Activated T-helper 17 cell treated with anti-CD3 and anti-CD28 coated beads, Interleukin-2, amount 50 U/mL, for 72 hours (primary cell): Measurements from ENCODE around the gene PCDHA6. TPM values are rescaled to one million over a fixed set of nuclear protein-coding genes. Genes with fewer than 3 reads are reported as not detected.
"Not testable (repeated sequence)": the region's sequence is repeated elsewhere in the genome, so short reads cannot be mapped to it uniquely, and the experiment has no call there.

Experiments used
- ATAC-seq: fragments of 150-1000 bp; cut with Tn5 transposase; replicated peaks from 2 replicates; pipeline ENCODE4 v1.10.0; 2021; ENCODE audit warnings: mild to moderate bottlenecking, moderate library complexity
- H3K27ac Mint-ChIP-seq: one replicate; pipeline ENCODE4 v1.8.0; 2022; ENCODE audit warnings: mixed read lengths
- H3K27me3 Mint-ChIP-seq: one replicate; pipeline ENCODE4 v1.8.0; 2022; ENCODE audit warnings: mixed read lengths
- H3K36me3 Mint-ChIP-seq: one replicate; pipeline ENCODE4 v1.8.0; 2022; ENCODE audit warnings: low read depth, mild to moderate bottlenecking, mixed read lengths
- H3K4me1 Mint-ChIP-seq: one replicate; pipeline ENCODE4 v1.8.0; 2022; ENCODE audit warnings: mixed read lengths
- H3K4me3 Mint-ChIP-seq: one replicate; pipeline ENCODE4 v1.8.0; 2022; ENCODE audit warnings: mild to moderate bottlenecking, mixed read lengths
- H3K9me3 Mint-ChIP-seq: one replicate; pipeline ENCODE4 v1.8.0; 2022; ENCODE audit warnings: mixed read lengths
- total RNA-seq, 2 donors: library from RNA; stranded (reverse); gene quantifications; one replicate each; pipeline ENCODE4 v1.2.3, GENCODE V29; 2022

Gene PCDHA6
- total RNA-seq, 2 donors from 2014 or later, result not detected

DNA sequence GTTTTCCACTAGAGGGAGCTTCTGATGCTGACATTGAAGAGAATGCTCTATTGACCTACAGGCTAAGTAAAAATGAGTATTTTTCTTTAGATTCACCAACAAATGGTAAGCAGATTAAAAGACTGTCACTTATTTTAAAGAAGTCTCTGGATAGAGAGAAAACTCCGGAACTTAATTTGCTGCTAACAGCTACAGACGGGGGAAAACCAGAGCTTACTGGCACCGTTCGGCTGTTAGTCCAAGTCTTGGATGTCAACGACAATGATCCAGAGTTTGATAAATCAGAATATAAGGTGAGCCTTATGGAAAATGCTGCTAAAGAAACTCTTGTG lies 41.8 kb downstream of the PCDHA6 start:
- H3K27me3 Mint-ChIP-seq, result peaks cover 22% of the 10 kb centered on the region
- peaks cover 8% of the 10 kb centered on the region for H3K9me3 Mint-ChIP-seq
- H3K36me3 Mint-ChIP-seq, result no peaks in the 10 kb centered on the region
- ATAC-seq, result no peak
- H3K4me1 Mint-ChIP-seq, result no peaks in the 10 kb centered on the region
- H3K4me3 Mint-ChIP-seq, result no peak overlapping the region
- H3K27ac Mint-ChIP-seq, result no peak overlapping the region

DNA sequence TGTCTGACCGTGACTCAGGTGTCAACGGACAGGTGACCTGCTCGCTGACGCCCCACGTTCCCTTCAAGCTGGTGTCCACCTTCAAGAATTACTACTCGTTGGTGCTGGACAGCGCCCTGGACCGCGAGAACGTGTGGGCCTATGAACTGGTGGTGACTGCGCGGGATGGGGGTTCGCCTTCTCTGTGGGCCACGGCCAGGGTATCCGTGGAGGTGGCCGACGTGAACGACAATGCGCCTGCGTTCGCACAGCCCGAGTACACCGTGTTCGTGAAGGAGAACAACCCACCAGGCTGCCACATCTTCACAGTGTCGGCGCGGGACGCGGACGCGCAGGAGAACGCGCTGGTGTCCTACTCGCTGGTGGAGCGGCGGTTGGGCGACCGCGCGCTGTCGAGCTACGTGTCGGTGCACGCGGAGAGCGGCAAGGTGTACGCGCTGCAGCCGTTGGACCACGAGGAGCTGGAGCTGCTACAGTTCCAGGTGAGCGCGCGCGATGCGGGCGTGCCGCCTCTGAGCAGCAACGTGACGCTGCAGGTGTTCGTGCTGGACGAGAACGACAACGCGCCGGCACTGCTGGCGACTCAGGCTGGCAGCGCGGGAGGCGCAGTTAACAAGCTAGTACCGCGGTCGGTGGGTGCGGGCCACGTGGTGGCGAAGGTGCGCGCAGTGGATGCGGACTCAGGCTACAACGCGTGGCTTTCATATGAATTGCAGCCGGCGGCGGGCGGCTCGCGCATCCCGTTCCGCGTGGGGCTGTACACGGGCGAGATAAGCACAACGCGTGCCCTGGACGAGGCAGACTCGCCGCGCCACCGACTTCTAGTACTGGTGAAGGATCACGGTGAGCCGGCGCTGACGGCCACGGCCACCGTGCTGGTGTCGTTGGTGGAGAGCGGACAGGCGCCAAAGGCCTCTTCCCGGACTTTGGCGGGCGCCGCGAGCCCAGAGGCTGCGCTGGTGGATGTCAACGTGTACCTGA lies 42.8 kb downstream of the PCDHA6 start:
- Mint-ChIP-seq H3K36me3 (no peaks in the 10 kb centered on the region), H3K9me3 (peaks cover 8% of the 10 kb centered on the region), H3K4me3 (no peak overlapping the region), H3K27me3 (peaks cover 24% of the 10 kb centered on the region), H3K27ac (no peak overlapping the region), H3K4me1 (no peaks in the 10 kb centered on the region)
- no peak for ATAC-seq

DNA sequence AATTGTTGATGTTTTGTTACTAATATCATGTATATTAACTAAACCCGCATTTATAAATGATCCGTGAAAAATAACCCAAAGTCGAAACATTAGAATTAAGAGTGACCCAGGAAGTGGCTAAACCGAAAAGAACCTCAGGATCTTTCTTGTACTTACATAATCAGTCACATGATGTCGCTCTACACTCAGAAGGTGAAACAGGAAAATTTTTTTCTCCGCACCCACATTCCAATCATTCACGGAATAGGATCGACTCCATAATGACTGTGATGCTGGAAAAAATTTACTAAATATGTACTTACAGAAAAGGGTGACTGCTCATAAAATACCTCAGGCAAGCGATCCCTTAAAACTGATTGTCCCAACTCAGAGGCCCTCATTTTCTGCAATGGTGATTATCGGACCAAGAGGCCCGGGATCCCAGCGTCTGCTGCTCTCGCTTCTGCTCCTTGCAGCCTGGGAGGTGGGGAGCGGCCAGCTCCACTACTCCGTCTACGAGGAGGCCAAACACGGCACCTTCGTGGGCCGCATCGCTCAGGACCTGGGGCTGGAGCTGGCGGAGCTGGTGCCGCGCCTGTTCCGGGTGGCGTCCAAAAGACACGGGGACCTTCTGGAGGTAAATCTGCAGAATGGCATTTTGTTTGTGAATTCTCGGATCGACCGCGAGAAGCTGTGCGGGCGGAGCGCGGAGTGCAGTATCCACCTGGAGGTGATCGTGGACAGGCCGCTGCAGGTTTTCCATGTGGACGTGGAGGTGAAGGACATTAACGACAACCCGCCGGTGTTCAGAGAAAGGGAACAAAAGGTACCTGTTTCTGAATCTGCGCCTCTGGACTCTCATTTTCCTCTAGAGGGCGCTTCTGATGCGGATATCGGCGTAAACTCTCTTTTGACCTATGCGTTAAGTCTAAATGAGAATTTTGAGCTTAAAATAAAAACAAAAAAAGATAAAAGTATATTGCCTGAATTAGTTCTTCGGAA lies 47.6 kb downstream of the PCDHA6 start, which contains the start of gene PCDHA12:
Gene PCDHA12 (plus strand): TSS at position 224 of the 981 bp plus-strand sequence. CDS start 165 bp downstream, at position 389.
- Mint-ChIP-seq H3K36me3 (no peaks in the 10 kb centered on the region), H3K4me1 (no peaks in the 10 kb centered on the region), H3K9me3 (peaks cover 9% of the 10 kb centered on the region), H3K27me3 (peaks cover 31% of the 10 kb centered on the region), H3K27ac (no peak within 1 kb of the TSS), H3K4me3 (no peak within 1 kb of the TSS)
- no peak for ATAC-seq

DNA sequence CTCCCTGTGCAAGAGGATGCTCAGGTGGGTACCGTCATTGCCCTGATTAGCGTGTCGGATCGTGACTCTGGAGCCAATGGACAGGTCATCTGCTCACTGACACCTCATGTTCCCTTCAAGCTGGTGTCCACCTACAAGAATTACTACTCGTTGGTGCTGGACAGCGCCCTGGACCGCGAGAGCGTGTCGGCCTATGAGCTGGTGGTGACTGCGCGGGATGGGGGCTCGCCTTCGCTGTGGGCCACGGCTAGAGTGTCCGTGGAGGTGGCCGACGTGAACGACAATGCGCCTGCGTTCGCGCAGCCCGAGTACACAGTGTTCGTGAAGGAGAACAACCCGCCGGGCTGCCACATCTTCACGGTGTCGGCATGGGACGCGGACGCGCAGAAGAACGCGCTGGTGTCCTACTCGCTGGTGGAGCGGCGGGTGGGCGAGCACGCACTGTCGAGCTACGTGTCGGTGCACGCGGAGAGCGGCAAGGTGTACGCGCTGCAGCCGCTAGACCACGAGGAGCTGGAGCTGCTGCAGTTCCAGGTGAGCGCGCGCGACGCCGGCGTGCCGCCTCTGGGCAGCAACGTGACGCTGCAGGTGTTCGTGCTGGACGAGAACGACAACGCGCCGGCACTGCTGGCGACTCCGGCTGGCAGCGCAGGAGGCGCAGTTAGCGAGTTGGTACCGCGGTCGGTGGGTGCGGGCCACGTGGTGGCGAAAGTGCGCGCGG lies 48.9 kb downstream of the PCDHA6 start:
- not testable (repeated sequence) for ATAC-seq, H3K4me1 Mint-ChIP-seq, H3K27ac Mint-ChIP-seq, H3K36me3 Mint-ChIP-seq, H3K4me3 Mint-ChIP-seq
- Mint-ChIP-seq H3K27me3 (peaks cover 41% of the 10 kb centered on the region), H3K9me3 (peaks cover 14% of the 10 kb centered on the region)

DNA sequence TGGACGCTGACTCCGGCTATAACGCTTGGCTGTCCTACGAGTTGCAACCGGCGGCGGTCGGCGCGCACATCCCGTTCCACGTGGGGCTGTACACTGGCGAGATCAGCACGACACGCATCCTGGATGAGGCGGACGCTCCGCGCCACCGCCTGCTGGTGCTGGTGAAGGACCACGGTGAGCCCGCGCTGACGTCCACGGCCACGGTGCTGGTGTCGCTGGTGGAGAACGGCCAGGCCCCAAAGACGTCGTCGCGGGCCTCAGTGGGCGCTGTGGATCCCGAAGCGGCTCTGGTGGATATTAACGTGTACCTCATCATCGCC lies 49.5 kb downstream of the PCDHA6 start:
- no peaks in the 10 kb centered on the region for H3K36me3 Mint-ChIP-seq
- no peak for ATAC-seq
- H3K4me1 Mint-ChIP-seq, result no peaks in the 10 kb centered on the region
- peaks cover 43% of the 10 kb centered on the region for H3K27me3 Mint-ChIP-seq
- no peak overlapping the region for H3K4me3 Mint-ChIP-seq
- H3K9me3 Mint-ChIP-seq, result peaks cover 14% of the 10 kb centered on the region
- no peak overlapping the region for H3K27ac Mint-ChIP-seq

Other genes starting within 250 kb of the PCDHA6 start
- gene CD14, start 194.8 kb upstream of the PCDHA6 start, total RNA-seq, result under 1 TPM; 0.32 to 0.39 TPM
- 10 to 100 TPM; 22.9 to 30.6 TPM for gene TMCO6, start 188.5 kb upstream of the PCDHA6 start, total RNA-seq
- gene NDUFA2, start 180.3 kb upstream of the PCDHA6 start, total RNA-seq, result 10 to 100 TPM; 48.1 to 63.9 TPM
- gene IK, start 180.1 kb upstream of the PCDHA6 start, total RNA-seq, result 10 to 100 TPM; 76.9 to 85.8 TPM
- gene WDR55, start 163.1 kb upstream of the PCDHA6 start, total RNA-seq, result 10 to 100 TPM; 38.8 TPM
- gene DND1, start 154.4 kb upstream of the PCDHA6 start, total RNA-seq, result 1 to 10 TPM; 3.0 to 3.4 TPM
- 100 to 1,000 TPM in 1 of 2 donors, 10 to 100 TPM in 1; 82.2 to 103 TPM for gene HARS1, start 136.6 kb upstream of the PCDHA6 start, total RNA-seq
- 10 to 100 TPM; 24.7 to 30.2 TPM for gene HARS2, start 136.5 kb upstream of the PCDHA6 start, total RNA-seq
- 10 to 100 TPM; 47.5 to 58.0 TPM for gene ZMAT2, start 127.5 kb upstream of the PCDHA6 start, total RNA-seq
- gene PCDHA1, start 41.8 kb upstream of the PCDHA6 start, total RNA-seq, result not detected
- not detected for gene PCDHA2, start 33.1 kb upstream of the PCDHA6 start, total RNA-seq
- not detected for gene PCDHA3, start 26.9 kb upstream of the PCDHA6 start, total RNA-seq
- not detected for gene PCDHA4, start 20.9 kb upstream of the PCDHA6 start, total RNA-seq
- not detected for gene PCDHA5, start 6.3 kb upstream of the PCDHA6 start, total RNA-seq
- gene PCDHA7, start 6.3 kb downstream of the PCDHA6 start, total RNA-seq, result not detected
- gene PCDHA8, start 13.2 kb downstream of the PCDHA6 start, total RNA-seq, result not detected
- not detected for gene PCDHA9, start 20.4 kb downstream of the PCDHA6 start, total RNA-seq
- gene PCDHA10, start 27.9 kb downstream of the PCDHA6 start, total RNA-seq, result not detected
- not detected for gene PCDHA11, start 41.0 kb downstream of the PCDHA6 start, total RNA-seq
- gene PCDHA12, start 47.3 kb downstream of the PCDHA6 start, total RNA-seq, result not detected
- gene PCDHA13, start 54.2 kb downstream of the PCDHA6 start, total RNA-seq, result not detected
- not detected for gene PCDHAC1, start 98.3 kb downstream of the PCDHA6 start, total RNA-seq
- not detected for gene PCDHAC2, start 138.5 kb downstream of the PCDHA6 start, total RNA-seq
- gene PCDHB1, start 223.4 kb downstream of the PCDHA6 start, total RNA-seq, result not detected